GM12891 (cell line): Measurements from ENCODE around the gene SWI5.

Experiments used
- POLR2AphosphoS5 ChIP-seq: IDR thresholded peaks from 2 replicates; pipeline ENCODE4 v1.6.1; 2011; ENCODE audit warnings: low read depth, low read length, control low read depth
- TAF1 ChIP-seq: IDR thresholded peaks from 2 replicates; pipeline ENCODE4 v1.6.1; 2011; ENCODE audit warnings: low read depth, low read length, control low read depth

DNA sequence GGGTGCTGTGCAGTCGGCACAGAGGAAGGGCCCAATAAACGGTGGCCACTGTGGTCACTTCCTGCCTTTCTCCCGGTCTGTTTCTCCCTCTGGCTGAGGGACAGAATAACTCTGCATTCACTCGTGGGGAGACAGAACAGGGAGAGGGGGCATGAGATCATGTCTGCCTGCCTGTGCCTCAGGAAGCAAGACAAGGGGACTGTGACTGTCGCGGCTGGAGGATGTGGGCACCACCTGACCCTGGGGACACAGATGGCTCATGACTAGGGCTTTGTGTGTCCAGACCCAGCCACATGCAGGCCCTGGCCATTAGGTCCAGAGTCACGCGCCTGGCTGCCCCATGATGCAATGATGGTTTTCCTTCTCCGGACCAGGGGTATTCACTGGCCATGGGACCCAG lies 40.3 kb downstream of the SWI5 start:
- no peak for TF ChIP-seq POLR2AphosphoS5
- no peak for TF ChIP-seq TAF1
